HFFc6 (cell line): Measurements from ENCODE around the gene PLEKHA7. TPM values are rescaled to one million over a fixed set of nuclear protein-coding genes. Genes with fewer than 3 reads are reported as not detected.

Source experiments
- DNase-seq: peaks from one replicate; pipeline ENCODE4 v3.0.0-alpha.2; 2018
- H3K27ac Mint-ChIP-seq: 2 replicates; pipeline ENCODE4 v1.8.0; 2020; ENCODE audit warnings: mild to moderate bottlenecking, mixed read lengths
- H3K27me3 Mint-ChIP-seq: 2 replicates; pipeline ENCODE4 v1.8.0; 2021; ENCODE audit warnings: mild to moderate bottlenecking, moderate library complexity, mixed read lengths; ENCODE audit not compliant: insufficient read depth
- H3K36me3 Mint-ChIP-seq: 2 replicates; pipeline ENCODE4 v1.8.0; 2021; ENCODE audit warnings: low read depth, mixed read lengths
- H3K4me1 Mint-ChIP-seq: 2 replicates; pipeline ENCODE4 v1.8.0; 2020; ENCODE audit warnings: low read depth, mixed read lengths
- H3K4me3 Mint-ChIP-seq: 2 replicates; pipeline ENCODE4 v1.8.0; 2020; ENCODE audit warnings: mild to moderate bottlenecking, moderate library complexity, mixed read lengths
- H3K9me3 Mint-ChIP-seq: 2 replicates; pipeline ENCODE4 v1.8.0; 2020; ENCODE audit warnings: mild to moderate bottlenecking, mixed read lengths
- CTCF ChIP-seq: fragments of 200-600 bp; sonication (generic); IDR thresholded peaks from 2 replicates; pipeline ENCODE4 v1.5.0; 2021; ENCODE audit warnings: antibody characterized with exemption, mild to moderate bottlenecking
- total RNA-seq, 6 experiments: library from RNA; stranded (reverse); fragmentation: NEBNext Ultra II Directional; extraction: Animal tissue kit (Norgen Biotek cat#: 25700); gene quantifications; 2 replicates in 1 of 6; 3 replicates in 5 of 6; pipeline ENCODE4 v1.2.3, GENCODE V29; 2021

The PLEKHA7 gene
- total RNA-seq, 6 experiments from 2014 or later, result 0.07 to 0.24 (median 0.08) TPM; not detected in 3

DNA sequence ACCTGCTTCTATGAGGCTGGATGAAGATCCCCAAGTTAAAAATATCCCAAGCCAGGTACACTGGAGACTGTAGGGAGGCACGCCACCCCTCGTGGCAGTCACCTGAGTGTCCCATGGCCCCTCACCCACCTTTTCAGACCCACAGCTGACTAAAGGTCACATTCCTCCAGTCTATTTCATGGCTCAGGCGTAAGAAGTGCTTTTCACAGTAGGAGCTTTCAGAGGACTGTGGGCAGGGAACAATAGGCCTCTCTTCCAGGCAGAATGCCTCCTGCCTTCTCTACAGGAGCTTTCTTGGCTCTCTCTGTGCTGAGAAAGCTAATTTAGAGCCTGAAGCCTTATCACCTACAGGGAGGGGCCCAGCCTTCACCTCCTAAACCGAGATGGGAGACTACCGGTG is 201.9 kb downstream of the PLEKHA7 start:
- no peak for DNase-seq
- H3K4me1 Mint-ChIP-seq, result no peaks in the 10 kb centered on the region
- no peak overlapping the region for H3K4me3 Mint-ChIP-seq
- H3K36me3 Mint-ChIP-seq, result no peaks in the 10 kb centered on the region
- no peak overlapping the region for H3K27ac Mint-ChIP-seq
- no peaks in the 10 kb centered on the region for H3K9me3 Mint-ChIP-seq
- TF ChIP-seq CTCF, result no peak
- peaks cover 51% of the 10 kb centered on the region for H3K27me3 Mint-ChIP-seq

DNA sequence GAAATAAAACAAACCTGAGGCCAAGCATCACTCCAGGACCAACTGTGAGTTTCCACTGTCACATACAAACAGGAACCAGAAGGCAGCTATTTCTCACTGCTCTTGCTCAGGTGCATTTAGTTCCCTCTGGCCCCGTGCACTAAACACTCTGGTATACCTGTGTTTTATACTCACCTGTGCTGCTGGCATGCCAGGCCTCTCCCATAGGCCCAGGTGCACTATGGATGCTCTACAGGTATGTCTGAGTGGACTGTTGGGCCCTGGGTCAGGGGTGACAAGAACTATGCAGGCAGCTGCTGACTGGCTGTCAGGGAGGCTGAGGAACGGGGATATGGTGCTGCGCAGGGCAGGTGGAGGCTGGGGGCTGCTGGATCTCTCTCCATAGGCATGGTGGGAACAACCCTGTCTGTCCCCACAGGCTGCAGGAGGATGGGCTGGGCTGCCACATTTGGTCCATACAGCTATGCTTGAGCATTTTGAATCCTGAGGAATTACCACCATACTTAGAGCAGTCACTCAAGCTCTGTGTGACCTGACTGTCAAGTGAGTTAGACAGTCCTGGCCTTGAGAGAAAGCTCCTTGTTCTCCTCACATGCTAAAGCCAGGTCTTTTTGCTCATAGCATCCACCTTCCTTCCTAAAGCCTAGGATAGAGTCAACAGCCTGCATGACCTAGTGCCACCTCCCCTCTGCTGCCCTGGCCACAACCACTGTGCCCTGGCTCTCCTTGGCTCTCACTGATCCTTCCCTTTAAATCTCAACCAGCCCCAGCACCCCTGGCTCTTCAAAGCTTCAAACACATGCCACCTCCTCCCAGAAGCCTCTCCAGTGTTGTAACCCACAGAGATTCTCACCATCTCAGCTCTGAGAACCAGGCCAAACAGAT is 202.8 kb downstream of the PLEKHA7 start:
- no peak for TF ChIP-seq CTCF
- peaks cover 50% of the 10 kb centered on the region for H3K27me3 Mint-ChIP-seq
- H3K9me3 Mint-ChIP-seq, result no peaks in the 10 kb centered on the region
- no peaks in the 10 kb centered on the region for H3K4me1 Mint-ChIP-seq
- H3K27ac Mint-ChIP-seq, result no peak overlapping the region
- H3K36me3 Mint-ChIP-seq, result no peaks in the 10 kb centered on the region
- no peak for DNase-seq
- H3K4me3 Mint-ChIP-seq, result no peak overlapping the region

GRCh38 chr11:16809886-16810668 is 204.1 kb downstream of the PLEKHA7 start:
- no peak for DNase-seq
- peaks cover 51% of the 10 kb centered on the region for H3K27me3 Mint-ChIP-seq

GRCh38 chr11:16807306-16807705 is 206.9 kb downstream of the PLEKHA7 start:
- no peaks in the 10 kb centered on the region for H3K9me3 Mint-ChIP-seq
- no peak for DNase-seq
- no peaks in the 10 kb centered on the region for H3K4me1 Mint-ChIP-seq
- no peak overlapping the region for H3K4me3 Mint-ChIP-seq
- peaks cover 58% of the 10 kb centered on the region for H3K27me3 Mint-ChIP-seq
- no peak overlapping the region for H3K27ac Mint-ChIP-seq
- no peaks in the 10 kb centered on the region for H3K36me3 Mint-ChIP-seq
- no peak for TF ChIP-seq CTCF

More at GRCh38 chr11:16809886-16810668, 204.1 kb downstream of the PLEKHA7 start:
- Mint-ChIP-seq H3K9me3 (no peaks in the 10 kb centered on the region), H3K36me3 (no peaks in the 10 kb centered on the region), H3K4me3 (no peak overlapping the region), H3K27ac (no peak overlapping the region), H3K4me1 (no peaks in the 10 kb centered on the region)
- no peak for TF ChIP-seq CTCF

DNA sequence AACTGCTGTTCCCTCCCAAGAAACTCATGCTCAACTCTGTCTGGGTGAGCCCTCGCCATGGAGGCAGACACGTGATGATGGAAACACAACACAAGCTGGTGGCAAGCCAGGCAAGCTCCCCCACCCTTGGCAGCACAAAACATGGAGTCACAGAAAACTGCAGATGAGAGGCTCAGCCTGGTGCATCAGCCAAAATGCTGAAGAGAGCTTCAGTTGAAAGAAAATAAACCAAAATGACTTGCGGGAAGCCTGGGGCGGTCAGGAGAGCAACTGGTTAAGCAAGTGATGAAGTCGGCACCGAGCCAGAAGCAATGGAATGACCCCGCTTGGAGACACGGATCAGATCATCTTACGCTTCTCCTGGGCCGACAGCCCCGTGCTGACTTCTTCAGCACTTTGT is 207.4 kb downstream of the PLEKHA7 start:
- Mint-ChIP-seq H3K4me1 (no peaks in the 10 kb centered on the region), H3K27ac (no peak overlapping the region), H3K36me3 (no peaks in the 10 kb centered on the region), H3K27me3 (peaks cover 54% of the 10 kb centered on the region), H3K4me3 (no peak overlapping the region), H3K9me3 (no peaks in the 10 kb centered on the region)
- DNase-seq, result no peak
- TF ChIP-seq CTCF, result no peak
